ENCODE data around the gene QRFP.

The QRFP gene

DNA sequence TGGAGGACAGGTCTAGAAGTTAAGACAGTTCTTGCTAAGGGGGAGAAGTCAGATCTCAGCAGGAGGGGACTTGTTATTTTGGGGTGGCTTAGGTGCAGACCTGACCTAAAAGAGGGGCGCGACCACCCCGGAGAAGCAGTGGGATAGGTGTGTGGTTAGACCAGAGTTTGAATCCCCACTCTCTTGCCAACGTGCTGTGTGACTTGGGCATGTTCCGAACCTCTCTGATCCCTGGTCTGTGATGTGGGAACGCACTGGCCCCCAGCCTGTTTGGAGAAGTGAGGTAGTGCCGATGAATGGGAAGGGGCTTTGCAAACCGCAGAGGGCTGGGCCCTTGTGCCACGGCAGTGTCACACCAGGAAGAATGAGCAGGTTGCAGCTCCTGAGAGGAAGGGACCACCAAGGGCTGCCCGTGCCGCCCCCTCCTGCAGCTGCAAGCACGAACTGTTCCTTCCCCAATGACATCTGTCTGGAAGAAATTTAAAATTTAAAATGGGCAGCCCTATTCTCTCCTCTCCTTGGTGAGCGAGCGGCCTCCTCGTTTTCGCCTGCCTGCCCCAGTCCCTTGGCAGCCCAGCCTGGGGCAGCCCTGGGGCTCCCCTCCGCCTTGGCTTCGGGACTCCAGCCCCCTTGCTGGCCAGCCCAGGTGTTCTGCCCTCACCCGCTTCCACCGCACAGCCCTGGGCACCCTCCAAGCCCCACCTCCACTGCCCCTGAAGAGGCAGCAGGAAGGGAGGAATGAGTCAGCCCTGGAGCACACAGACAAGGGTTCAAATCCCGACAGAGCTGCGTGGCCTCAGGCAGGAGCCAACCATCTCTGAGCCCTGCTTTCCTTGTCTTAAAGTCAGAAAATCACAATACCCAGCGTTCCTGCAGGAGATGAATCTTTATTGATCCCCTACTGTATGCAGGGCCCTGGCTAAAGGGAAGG lies 40.8 kb upstream of the QRFP start:
- Histone ChIP-seq H4K20me1 (ENCODE audit: insufficient read depth) (no peaks in the 10 kb centered on the region), H3K4me3 (IDR thresholded peaks at IDR 0.05; ENCODE audit: insufficient read depth, low read depth, low read length) (no peak overlapping the region), H3K4me1 (ENCODE audit: low read depth, poor library complexity, severe bottlenecking) (no peaks in the 10 kb centered on the region), H3K27ac (no peak overlapping the region), H3K27me3 (ENCODE audit: insufficient read depth, low read depth) (peaks cover 89% of the 10 kb centered on the region), H3K4me2 (no peak overlapping the region), H3K79me2 (ENCODE audit: insufficient read depth, low read depth) (no peaks in the 10 kb centered on the region), H2AFZ (ENCODE audit: low read depth) (no peak overlapping the region), H3K9ac (no peak overlapping the region), H3K36me3 (ENCODE audit: insufficient read depth) (no peaks in the 10 kb centered on the region)
- TF ChIP-seq, protein P1, sequence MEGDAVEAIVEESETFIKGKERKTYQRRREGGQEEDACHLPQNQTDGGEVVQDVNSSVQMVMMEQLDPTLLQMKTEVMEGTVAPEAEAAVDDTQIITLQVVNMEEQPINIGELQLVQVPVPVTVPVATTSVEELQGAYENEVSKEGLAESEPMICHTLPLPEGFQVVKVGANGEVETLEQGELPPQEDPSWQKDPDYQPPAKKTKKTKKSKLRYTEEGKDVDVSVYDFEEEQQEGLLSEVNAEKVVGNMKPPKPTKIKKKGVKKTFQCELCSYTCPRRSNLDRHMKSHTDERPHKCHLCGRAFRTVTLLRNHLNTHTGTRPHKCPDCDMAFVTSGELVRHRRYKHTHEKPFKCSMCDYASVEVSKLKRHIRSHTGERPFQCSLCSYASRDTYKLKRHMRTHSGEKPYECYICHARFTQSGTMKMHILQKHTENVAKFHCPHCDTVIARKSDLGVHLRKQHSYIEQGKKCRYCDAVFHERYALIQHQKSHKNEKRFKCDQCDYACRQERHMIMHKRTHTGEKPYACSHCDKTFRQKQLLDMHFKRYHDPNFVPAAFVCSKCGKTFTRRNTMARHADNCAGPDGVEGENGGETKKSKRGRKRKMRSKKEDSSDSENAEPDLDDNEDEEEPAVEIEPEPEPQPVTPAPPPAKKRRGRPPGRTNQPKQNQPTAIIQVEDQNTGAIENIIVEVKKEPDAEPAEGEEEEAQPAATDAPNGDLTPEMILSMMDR (conservative IDR thresholded peaks at IDR 0.05; ENCODE audit: low read depth, low read length), result no peak

DNA sequence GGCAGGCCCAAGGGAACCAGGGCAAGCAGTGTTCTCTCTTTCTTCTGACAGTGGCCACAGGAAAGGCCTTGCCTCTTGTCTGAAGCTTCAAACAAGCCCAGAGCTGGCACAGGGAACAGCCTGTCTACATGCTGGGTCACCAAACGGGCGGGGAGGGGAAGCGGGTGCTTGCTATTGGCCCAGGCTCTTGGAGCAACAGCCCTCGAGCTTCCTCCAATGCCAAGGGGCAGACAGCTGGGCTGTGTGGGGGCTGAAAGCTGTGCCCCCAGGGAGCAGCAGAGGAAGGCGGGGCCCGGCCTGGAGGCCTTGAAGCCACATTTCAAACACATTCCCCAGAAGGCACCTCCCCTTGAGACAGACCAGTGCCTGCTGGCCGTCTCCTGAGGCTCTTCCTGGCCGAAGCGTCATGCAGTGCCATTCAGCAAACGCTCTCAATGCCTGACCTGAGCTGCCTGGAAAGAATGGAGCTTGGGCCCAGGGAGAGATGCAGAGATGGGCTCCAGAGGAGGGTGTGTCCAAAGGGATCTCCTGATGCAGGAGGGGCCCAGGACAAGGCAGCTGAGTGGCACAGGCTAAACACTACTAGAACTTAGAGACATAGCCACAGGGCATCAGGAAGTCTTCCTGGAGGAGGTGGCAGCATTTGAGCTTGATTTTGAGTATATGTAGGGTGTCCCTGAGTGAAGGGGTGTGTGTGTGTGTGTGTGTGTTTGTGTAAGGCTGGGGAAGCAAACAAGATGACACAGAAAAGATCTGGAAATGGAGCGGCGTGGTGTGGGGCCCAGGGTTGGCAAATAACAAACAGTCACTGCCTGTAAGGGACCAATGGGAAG lies 39.9 kb upstream of the QRFP start:
- no peak overlapping the region for H2AFZ ChIP-seq (ENCODE audit: low read depth)
- TF ChIP-seq, protein P1 (conservative IDR thresholded peaks at IDR 0.05; ENCODE audit: low read depth, low read length), result no peak
- H3K79me2 ChIP-seq (ENCODE audit: insufficient read depth, low read depth), result no peaks in the 10 kb centered on the region
- no peak overlapping the region for H3K9ac ChIP-seq
- H3K4me2 ChIP-seq, result no peak overlapping the region
- peaks cover 88% of the 10 kb centered on the region for H3K27me3 ChIP-seq (ENCODE audit: insufficient read depth, low read depth)
- H3K27ac ChIP-seq, result no peak overlapping the region
- peaks cover 3% of the 10 kb centered on the region for H3K4me1 ChIP-seq (ENCODE audit: low read depth, poor library complexity, severe bottlenecking)
- no peak overlapping the region for H3K4me3 ChIP-seq (IDR thresholded peaks at IDR 0.05; ENCODE audit: insufficient read depth, low read depth, low read length)
- H4K20me1 ChIP-seq (ENCODE audit: insufficient read depth), result no peaks in the 10 kb centered on the region
- no peaks in the 10 kb centered on the region for H3K36me3 ChIP-seq (ENCODE audit: insufficient read depth)

DNA sequence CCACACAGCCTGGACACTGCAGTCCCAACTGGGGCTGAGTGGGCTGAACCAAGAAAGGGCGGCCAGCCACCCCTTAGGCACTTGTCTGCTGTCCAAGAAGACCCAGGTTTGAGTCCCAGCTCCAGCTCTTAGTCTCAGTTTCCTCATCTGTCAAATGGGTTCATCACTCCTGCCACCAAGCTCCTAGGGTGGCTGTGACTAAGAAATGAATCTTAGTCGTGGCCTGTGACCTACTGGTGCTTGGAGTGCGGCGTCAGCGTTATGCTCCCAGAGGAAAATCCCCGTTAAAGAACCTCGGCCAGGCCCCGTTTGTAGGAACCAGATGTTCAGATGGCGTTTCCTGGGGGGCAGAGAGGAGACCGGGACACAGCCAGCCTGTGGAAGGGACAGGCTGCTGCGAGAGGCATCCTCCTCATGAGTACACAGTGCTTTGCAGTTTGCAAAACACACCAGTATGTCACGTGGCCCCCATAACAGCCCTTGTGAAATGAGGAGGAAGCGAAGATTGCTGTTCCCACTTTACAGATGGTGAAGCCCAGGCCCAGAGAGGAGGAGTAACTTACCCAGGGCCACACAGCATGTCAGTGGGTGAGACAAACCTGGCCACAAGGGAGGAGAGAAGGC lies 39.1 kb upstream of the QRFP start:
- Histone ChIP-seq H2AFZ (ENCODE audit: low read depth) (no peak overlapping the region), H4K20me1 (ENCODE audit: insufficient read depth) (no peaks in the 10 kb centered on the region), H3K9ac (no peak overlapping the region), H3K4me2 (no peak overlapping the region), H3K79me2 (ENCODE audit: insufficient read depth, low read depth) (no peaks in the 10 kb centered on the region), H3K36me3 (ENCODE audit: insufficient read depth) (no peaks in the 10 kb centered on the region), H3K4me1 (ENCODE audit: low read depth, poor library complexity, severe bottlenecking) (peaks cover 5% of the 10 kb centered on the region), H3K4me3 (IDR thresholded peaks at IDR 0.05; ENCODE audit: insufficient read depth, low read depth, low read length) (no peak overlapping the region), H3K27ac (no peak overlapping the region), H3K27me3 (ENCODE audit: insufficient read depth, low read depth) (peaks cover 90% of the 10 kb centered on the region)
- TF ChIP-seq, protein P1 (conservative IDR thresholded peaks at IDR 0.05; ENCODE audit: low read depth, low read length), result no peak
